ENCODE measurements around the gene PLEKHA8.

The PLEKHA8 gene

GRCh38 chr7:30176463-30177109 is 148.4 kb downstream of the PLEKHA8 start:
- no peak for DNase-seq (ENCODE audit: insufficient read length, low spot score)
- FAIRE-seq, result no peak
- TF ChIP-seq, protein P1, sequence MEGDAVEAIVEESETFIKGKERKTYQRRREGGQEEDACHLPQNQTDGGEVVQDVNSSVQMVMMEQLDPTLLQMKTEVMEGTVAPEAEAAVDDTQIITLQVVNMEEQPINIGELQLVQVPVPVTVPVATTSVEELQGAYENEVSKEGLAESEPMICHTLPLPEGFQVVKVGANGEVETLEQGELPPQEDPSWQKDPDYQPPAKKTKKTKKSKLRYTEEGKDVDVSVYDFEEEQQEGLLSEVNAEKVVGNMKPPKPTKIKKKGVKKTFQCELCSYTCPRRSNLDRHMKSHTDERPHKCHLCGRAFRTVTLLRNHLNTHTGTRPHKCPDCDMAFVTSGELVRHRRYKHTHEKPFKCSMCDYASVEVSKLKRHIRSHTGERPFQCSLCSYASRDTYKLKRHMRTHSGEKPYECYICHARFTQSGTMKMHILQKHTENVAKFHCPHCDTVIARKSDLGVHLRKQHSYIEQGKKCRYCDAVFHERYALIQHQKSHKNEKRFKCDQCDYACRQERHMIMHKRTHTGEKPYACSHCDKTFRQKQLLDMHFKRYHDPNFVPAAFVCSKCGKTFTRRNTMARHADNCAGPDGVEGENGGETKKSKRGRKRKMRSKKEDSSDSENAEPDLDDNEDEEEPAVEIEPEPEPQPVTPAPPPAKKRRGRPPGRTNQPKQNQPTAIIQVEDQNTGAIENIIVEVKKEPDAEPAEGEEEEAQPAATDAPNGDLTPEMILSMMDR (IDR thresholded peaks at IDR 0.05; ENCODE audit: insufficient read depth, missing control alignments), result no peak

GRCh38 chr7:30177186-30177585 is 149.0 kb downstream of the PLEKHA8 start:
- FAIRE-seq (no peak), DNase-seq (ENCODE audit: insufficient read length, low spot score) (no peak)
- TF ChIP-seq, protein P1 (IDR thresholded peaks at IDR 0.05; ENCODE audit: insufficient read depth, missing control alignments), result no peak

DNA sequence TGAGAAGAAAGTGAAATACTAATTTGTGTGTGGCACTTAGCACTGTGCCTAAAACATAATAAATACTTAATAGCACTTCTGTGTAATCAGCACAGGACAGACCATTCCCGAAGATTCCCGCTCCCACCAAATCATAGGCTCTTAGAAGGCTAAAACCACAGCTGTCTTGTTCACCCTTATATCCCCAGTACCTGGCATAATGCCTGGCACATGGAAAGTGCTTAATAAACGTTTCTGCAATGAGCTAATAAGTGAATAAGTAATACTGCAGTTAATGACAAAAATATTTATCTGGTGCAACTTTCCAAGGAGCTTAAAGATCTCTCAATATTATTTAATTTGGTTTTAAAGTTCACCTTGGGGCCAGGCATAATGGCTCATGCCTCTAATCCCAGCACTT is 149.8 kb downstream of the PLEKHA8 start:
- TF ChIP-seq, protein P1 (IDR thresholded peaks at IDR 0.05; ENCODE audit: insufficient read depth, missing control alignments), result no peak
- FAIRE-seq (no peak), DNase-seq (ENCODE audit: insufficient read length, low spot score) (no peak)

DNA sequence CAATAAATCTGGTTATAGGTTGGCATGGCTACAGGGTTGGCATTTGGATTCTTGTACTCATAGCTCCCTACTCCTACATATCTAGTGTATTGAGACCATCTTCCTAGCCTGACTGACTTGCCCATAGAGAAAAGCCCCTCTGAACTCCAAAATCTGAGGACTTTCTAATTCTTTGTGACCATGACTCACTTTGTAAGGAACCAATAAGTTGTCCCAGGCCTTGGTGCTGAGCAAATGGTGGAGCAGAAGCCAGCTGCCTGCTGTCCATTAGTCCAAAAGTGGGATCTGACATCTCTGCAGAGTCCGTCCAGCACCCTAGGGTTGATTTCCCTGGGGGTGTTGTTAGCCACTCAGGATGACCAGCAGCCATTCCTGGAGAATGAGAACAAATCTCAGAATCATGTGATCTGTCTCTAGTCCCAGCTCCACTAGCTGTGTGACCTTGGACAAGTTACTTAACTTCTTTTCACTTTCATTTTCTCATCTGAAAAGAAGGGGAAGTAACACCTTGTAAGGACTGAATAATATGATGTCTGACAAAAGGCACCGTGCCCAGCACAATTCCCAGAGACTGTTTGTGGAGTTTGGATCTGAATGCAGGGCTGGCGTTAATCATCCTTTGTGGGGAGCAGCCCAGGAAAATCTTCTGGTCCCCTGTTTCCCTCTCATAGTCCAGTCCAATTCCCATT is 150.7 kb downstream of the PLEKHA8 start:
- no peak for FAIRE-seq
- no peak for DNase-seq (ENCODE audit: insufficient read length, low spot score)
- TF ChIP-seq, protein P1 (IDR thresholded peaks at IDR 0.05; ENCODE audit: insufficient read depth, missing control alignments), result no peak

Data from D721Med (cell line).